ENCODE results near the gene LRRFIP2.

DNA sequence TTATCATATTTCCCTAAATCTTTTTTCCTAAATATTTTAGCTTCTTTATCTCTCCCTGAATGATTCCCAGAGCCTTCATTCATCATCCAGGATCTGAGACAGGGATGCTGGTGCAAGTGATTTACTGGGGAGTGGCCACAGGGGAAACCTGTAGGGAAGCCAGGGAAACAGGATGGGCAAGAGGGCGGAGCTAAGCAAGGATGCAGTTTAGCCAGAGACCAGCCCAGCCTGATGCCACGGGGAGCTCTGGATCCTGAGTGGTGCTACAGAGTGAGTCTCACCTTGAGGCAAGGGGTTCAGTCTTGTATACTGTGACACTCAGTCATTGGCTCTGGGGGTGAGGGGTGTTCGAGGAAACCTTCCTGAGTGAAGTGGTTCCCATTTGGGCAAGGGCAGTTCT is 39.7 kb upstream of the LRRFIP2 start:
- TF ChIP-seq EZH2 (IDR thresholded peaks at IDR 0.05; ENCODE audit: insufficient read depth, low read length): no peak
- TF ChIP-seq CTCF (IDR thresholded peaks at IDR 0.05; ENCODE audit: insufficient read depth, low read depth, low read length): no peak
